Measurements from ENCODE around the gene MRM2. TPM values are rescaled to one million over a fixed set of nuclear protein-coding genes. Genes with fewer than 3 reads are reported as not detected.

Gene MRM2
- total and polyA plus RNA-seq, 12 donors, result 16.8 to 36.7 (median 25.7) TPM

DNA sequence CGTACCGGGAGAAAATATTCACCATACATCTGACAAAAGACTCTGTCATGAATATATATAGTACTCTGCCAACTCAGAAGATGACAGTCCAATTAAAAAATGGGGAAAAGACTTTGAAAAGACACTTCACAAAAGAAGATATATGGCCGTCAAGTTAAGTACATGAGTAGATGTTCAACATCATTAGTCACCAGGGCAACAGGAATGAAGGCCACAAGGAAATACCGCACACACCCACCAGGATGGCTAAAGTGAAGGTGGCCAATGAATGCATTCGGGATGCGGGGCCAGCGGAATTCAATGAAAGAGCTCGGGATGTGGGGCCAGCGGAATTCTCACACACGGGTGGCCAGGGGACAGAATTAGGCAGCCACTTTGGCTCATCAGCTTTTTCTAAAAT is 51.5 kb downstream of the MRM2 start:
- H3K4me3 ChIP-seq, result no peak overlapping the region
- intact Hi-C loops (cut with DNase I), result no loop called here
- no peak for DNase-seq

DNA sequence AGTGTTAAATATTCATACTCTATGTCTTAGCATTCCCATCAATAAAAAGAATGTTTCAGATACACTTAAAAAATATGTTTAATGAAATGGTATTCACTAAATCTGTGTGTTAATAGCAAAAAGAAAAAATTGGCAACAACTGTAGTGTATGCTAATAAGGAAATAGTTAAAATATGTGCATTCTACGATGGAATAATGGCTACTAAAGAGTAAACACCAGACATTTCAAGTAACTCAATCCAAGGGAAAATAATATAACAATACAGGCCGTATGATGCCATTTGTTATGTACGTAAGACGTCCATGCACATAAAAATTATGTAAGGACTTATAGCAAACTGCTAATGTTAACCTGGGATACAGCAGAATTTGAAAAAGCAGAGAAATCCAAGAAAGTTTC is 55.8 kb downstream of the MRM2 start:
- Histone ChIP-seq H3K27me3 (no peaks in the 10 kb centered on the region), H3K4me1 (replicated peaks in 1 of 2) (no peaks in the 10 kb centered on the region), H3K36me3 (replicated peaks in 1 of 2) (peaks cover 0 to 5% of the 10 kb centered on the region in 2 donors), H3K27ac (no peak overlapping the region), H3K9me3 (replicated peaks in 1 of 3) (no peaks in the 10 kb centered on the region), H3K4me3 (no peak overlapping the region)
- intact Hi-C loops (cut with DNase I), result no loop called here
- DNase-seq, result no peak
- WGBS, 4 donors, result 88 to 94% (median 90%) methylated on average over 4 of the region's 4 CpGs
- no peak for TF ChIP-seq POLR2A (IDR thresholded peaks at IDR 0.05)
- TF ChIP-seq, protein P1, sequence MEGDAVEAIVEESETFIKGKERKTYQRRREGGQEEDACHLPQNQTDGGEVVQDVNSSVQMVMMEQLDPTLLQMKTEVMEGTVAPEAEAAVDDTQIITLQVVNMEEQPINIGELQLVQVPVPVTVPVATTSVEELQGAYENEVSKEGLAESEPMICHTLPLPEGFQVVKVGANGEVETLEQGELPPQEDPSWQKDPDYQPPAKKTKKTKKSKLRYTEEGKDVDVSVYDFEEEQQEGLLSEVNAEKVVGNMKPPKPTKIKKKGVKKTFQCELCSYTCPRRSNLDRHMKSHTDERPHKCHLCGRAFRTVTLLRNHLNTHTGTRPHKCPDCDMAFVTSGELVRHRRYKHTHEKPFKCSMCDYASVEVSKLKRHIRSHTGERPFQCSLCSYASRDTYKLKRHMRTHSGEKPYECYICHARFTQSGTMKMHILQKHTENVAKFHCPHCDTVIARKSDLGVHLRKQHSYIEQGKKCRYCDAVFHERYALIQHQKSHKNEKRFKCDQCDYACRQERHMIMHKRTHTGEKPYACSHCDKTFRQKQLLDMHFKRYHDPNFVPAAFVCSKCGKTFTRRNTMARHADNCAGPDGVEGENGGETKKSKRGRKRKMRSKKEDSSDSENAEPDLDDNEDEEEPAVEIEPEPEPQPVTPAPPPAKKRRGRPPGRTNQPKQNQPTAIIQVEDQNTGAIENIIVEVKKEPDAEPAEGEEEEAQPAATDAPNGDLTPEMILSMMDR (IDR thresholded peaks at IDR 0.05), result no peak

More for the DNA sequence above, 51.5 kb downstream of the MRM2 start:
- 92 to 95% (median 94%) methylated on average over 10 of the region's 10 CpGs for WGBS, 4 donors
- Histone ChIP-seq H3K36me3 (replicated peaks in 1 of 2) (peaks cover 0 to 2% of the 10 kb centered on the region in 2 donors), H3K4me1 (replicated peaks in 1 of 2) (no peaks in the 10 kb centered on the region), H3K27ac (no peak overlapping the region), H3K27me3 (no peaks in the 10 kb centered on the region), H3K9me3 (replicated peaks in 1 of 3) (no peaks in the 10 kb centered on the region)
- TF ChIP-seq, protein P1 (IDR thresholded peaks at IDR 0.05), result no peak
- no peak for TF ChIP-seq POLR2A (IDR thresholded peaks at IDR 0.05)

DNA sequence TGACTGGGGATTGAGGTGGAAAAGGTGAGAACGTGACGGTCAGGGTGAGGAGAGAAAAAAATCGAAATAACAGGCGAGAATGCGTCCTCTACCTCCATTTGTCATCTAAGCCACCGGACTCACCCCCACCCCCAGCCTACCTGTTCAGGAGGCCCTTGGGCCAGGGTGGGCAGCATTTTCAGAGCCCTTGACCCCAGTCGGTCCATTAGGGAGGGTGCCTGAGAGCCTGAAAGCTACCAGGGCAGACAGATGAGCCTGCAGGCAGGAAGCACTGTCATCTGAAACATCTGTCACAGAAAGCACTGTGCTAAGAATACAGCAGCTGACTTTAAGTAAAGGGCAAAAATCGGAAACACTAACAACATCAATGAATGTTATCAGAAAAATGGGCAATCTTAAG is 56.3 kb downstream of the MRM2 start:
- peaks cover 0 to 5% of the 10 kb centered on the region in 2 donors for H3K36me3 ChIP-seq (replicated peaks in 1 of 2)
- H3K27me3 ChIP-seq, result no peaks in the 10 kb centered on the region
- no peak overlapping the region for H3K4me3 ChIP-seq
- no peak for DNase-seq
- no peak for TF ChIP-seq POLR2A (IDR thresholded peaks at IDR 0.05)
- TF ChIP-seq, protein P1 (IDR thresholded peaks at IDR 0.05), result no peak
- no peaks in the 10 kb centered on the region for H3K9me3 ChIP-seq (replicated peaks in 1 of 3)
- 89 to 96% (median 93%) methylated on average over 8 of the region's 8 CpGs for WGBS, 4 donors
- no peak overlapping the region for H3K27ac ChIP-seq
- intact Hi-C loops (cut with DNase I), result no loop called here
- no peaks in the 10 kb centered on the region for H3K4me1 ChIP-seq (replicated peaks in 1 of 2)

Small RNA genes lying within 50 kb of the gene (microRNA-seq; reads per million reads assigned to microRNA genes)
- 0.38 to 1.1 (median 0.89) reads per million in 3 donors for gene MIR6836

Other genes with a start within 250 kb of the MRM2 start
- 10 to 100 TPM; 19.4 to 82.9 (median 28.4) TPM for gene MAD1L1, start 9.3 kb downstream of the MRM2 start, total RNA-seq
- gene MAD1L1, start 9.3 kb downstream of the MRM2 start, polyA plus RNA-seq, result 10 to 100 TPM in 2 of 3 donors, 1 to 10 TPM in 1; 6.7 to 87.7 (median 57.0) TPM
- 10 to 100 TPM in 3 of 9 donors, 1 to 10 TPM in 6; 3.8 to 13.3 (median 8.6) TPM for gene NUDT1, start within 50 bp of the MRM2 start, total RNA-seq
- gene NUDT1, start within 50 bp of the MRM2 start, polyA plus RNA-seq, result 10 to 100 TPM in 1 of 3 donors, 1 to 10 TPM in 2; 2.5 to 17.3 (median 8.7) TPM
- gene SNX8, start 72.2 kb upstream of the MRM2 start, total RNA-seq, result 10 to 100 TPM in 7 of 9 donors, 1 to 10 TPM in 2; 5.3 to 40.5 (median 25.5) TPM
- gene SNX8, start 72.2 kb upstream of the MRM2 start, polyA plus RNA-seq, result 10 to 100 TPM; 13.5 to 39.0 (median 37.2) TPM
- gene EIF3B, start 112.6 kb upstream of the MRM2 start, total RNA-seq, result 100 to 1,000 TPM in 7 of 9 donors, 10 to 100 TPM in 2; 81.4 to 149 (median 110) TPM
- gene EIF3B, start 112.6 kb upstream of the MRM2 start, polyA plus RNA-seq, result 100 to 1,000 TPM; 107 to 183 (median 107) TPM
- 10 to 100 TPM in 8 of 9 donors, 1 to 10 TPM in 1; 4.3 to 31.2 (median 21.4) TPM for gene CHST12, start 161.4 kb upstream of the MRM2 start, total RNA-seq
- gene CHST12, start 161.4 kb upstream of the MRM2 start, polyA plus RNA-seq, result 10 to 100 TPM in 2 of 3 donors, 1 to 10 TPM in 1; 2.5 to 22.3 (median 17.5) TPM
- gene GRIFIN, start 234.2 kb upstream of the MRM2 start, total RNA-seq, result not detected
- gene GRIFIN, start 234.2 kb upstream of the MRM2 start, polyA plus RNA-seq, result not detected

Measured in adrenal gland (tissue), 12 donors.